ENCODE data around the gene FAAP20. TPM values are rescaled to one million over a fixed set of nuclear protein-coding genes. Genes with fewer than 3 reads are reported as not detected.

FAAP20 gene
- total and polyA plus RNA-seq, 10 of the 15 experiments (the other 5 are each of a cell fraction or from before 2014, with no cell fraction given) = 0.79 to 91.8 (median 20.9) TPM

GRCh38 chr1:2232255-2232915 lies 37.8 kb upstream of the FAAP20 start (continued):
- TF ChIP-seq CUX1 (IDR thresholded peaks at IDR 0.05; ENCODE audit: insufficient replicate concordance, low read depth, low read length) = no peak
- no peak for TF ChIP-seq USF1 (IDR thresholded peaks at IDR 0.05; ENCODE audit: borderline replicate concordance, extremely low read length, insufficient read depth, low read depth, low read length)
- TF ChIP-seq BMI1 (IDR thresholded peaks at IDR 0.05; ENCODE audit: borderline replicate concordance) = no peak
- no peak for TF ChIP-seq BCL11A (IDR thresholded peaks at IDR 0.05; ENCODE audit: low read depth, low read length)
- no peak for TF ChIP-seq GATAD2B (conservative IDR thresholded peaks at IDR 0.05; ENCODE audit: low read depth)
- TF ChIP-seq E4F1 (IDR thresholded peaks at IDR 0.05; ENCODE audit: borderline replicate concordance, partially characterized antibody) = no peak
- TF ChIP-seq MLLT1 (IDR thresholded peaks at IDR 0.05) = no peak

Measured in GM12878 (cell line).